NCI-H146 treated with DMSO at 0.1 percent for 48 hours (cell line): ENCODE measurements around the gene KLHDC7B.

Experiments used
- DNase-seq: peaks from one replicate; lab custom pipeline; 2025; ENCODE audit not compliant: unreplicated experiment; lab: John Stamatoyannopoulos, UW

KLHDC7B gene

GRCh38 chr22:50571264-50572175 is 25.8 kb downstream of the KLHDC7B start:
- no peak for DNase-seq

- DNase-seq = no peak
These were observed 27.3 kb downstream of the KLHDC7B start for GRCh38 chr22:50572965-50573364.

- DNase-seq = no peak
These were observed 28.0 kb downstream of the KLHDC7B start for GRCh38 chr22:50573491-50574382.

- no peak for DNase-seq
These were observed 28.7 kb downstream of the KLHDC7B start for GRCh38 chr22:50574383-50574755.

GRCh38 chr22:50575426-50575941 is 29.8 kb downstream of the KLHDC7B start:
- no peak for DNase-seq

GRCh38 chr22:50576070-50576469 is 30.4 kb downstream of the KLHDC7B start:
- no peak for DNase-seq

- no peak for DNase-seq
These were observed 31.4 kb downstream of the KLHDC7B start for GRCh38 chr22:50576806-50577696.

- no peak for DNase-seq
These were observed 31.9 kb downstream of the KLHDC7B start for GRCh38 chr22:50577697-50577986.

- no peak for DNase-seq
These were observed 32.5 kb downstream of the KLHDC7B start, which contains the start of gene CPT1B for GRCh38 chr22:50577987-50578775. CPT1B (minus strand) TSS chr22:50578427; CDS start chr22:50577915, 512 bp downstream.

- no peak for DNase-seq
These were observed 33.1 kb downstream of the KLHDC7B start for GRCh38 chr22:50578776-50579310.

- DNase-seq = no peak
These were observed 34.1 kb downstream of the KLHDC7B start for GRCh38 chr22:50579752-50580151.

GRCh38 chr22:50581031-50581949 is 35.6 kb downstream of the KLHDC7B start:
- no peak for DNase-seq

GRCh38 chr22:50581950-50582492 is 36.3 kb downstream of the KLHDC7B start:
- no peak for DNase-seq

GRCh38 chr22:50582493-50583293 is 37.0 kb downstream of the KLHDC7B start, which contains the start of gene CHKB:
CHKB (minus strand) TSS chr22:50582849; CDS start chr22:50582781, 68 bp downstream.
- DNase-seq = peak; percentile 93

- DNase-seq = no peak
These were observed 37.7 kb downstream of the KLHDC7B start for GRCh38 chr22:50583294-50583861.

GRCh38 chr22:50584106-50585096 is 38.7 kb downstream of the KLHDC7B start:
- DNase-seq = no peak
